ENCODE data around the gene INTS2.

DNA sequence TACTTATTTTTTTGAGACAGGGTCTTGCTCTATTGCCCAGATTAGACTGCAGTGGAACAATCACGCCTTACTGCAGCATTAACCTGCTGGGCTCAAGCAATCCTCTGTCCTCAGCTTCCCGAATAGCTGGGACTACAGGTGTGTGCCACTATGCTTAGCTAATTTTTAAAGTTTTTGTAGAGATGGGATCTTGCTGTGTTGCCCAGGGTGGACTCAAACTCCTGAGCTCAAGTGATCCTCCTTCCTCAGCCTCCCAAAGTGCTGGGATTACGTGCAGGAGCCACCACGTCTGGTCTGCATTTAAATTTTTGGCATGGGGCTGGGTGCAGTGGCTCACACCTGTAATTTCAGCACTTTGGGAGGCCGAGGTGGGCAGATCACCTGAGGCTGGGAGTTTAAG lies 41.0 kb upstream of the INTS2 start:
- TF ChIP-seq, protein P1, sequence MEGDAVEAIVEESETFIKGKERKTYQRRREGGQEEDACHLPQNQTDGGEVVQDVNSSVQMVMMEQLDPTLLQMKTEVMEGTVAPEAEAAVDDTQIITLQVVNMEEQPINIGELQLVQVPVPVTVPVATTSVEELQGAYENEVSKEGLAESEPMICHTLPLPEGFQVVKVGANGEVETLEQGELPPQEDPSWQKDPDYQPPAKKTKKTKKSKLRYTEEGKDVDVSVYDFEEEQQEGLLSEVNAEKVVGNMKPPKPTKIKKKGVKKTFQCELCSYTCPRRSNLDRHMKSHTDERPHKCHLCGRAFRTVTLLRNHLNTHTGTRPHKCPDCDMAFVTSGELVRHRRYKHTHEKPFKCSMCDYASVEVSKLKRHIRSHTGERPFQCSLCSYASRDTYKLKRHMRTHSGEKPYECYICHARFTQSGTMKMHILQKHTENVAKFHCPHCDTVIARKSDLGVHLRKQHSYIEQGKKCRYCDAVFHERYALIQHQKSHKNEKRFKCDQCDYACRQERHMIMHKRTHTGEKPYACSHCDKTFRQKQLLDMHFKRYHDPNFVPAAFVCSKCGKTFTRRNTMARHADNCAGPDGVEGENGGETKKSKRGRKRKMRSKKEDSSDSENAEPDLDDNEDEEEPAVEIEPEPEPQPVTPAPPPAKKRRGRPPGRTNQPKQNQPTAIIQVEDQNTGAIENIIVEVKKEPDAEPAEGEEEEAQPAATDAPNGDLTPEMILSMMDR (IDR thresholded peaks at IDR 0.05 in 8 of 11, conservative IDR thresholded peaks at IDR 0.05 in 3 of 11): no peak
- TF ChIP-seq POLR2AphosphoS5 (IDR thresholded peaks at IDR 0.05): no peak
- no peak for TF ChIP-seq POLR2A (IDR thresholded peaks at IDR 0.05)

Measured in spleen (tissue), 7 donors.